ENCODE measurements around the gene LTBP3. TPM values are rescaled to one million over a fixed set of nuclear protein-coding genes. Genes with fewer than 3 reads are reported as not detected.

LTBP3 gene
- total and polyA plus RNA-seq, 9 of the 15 experiments (the other 6 are each of a cell fraction or from before 2014, with no cell fraction given), result 0.06 to 20.5 (median 4.8) TPM

DNA sequence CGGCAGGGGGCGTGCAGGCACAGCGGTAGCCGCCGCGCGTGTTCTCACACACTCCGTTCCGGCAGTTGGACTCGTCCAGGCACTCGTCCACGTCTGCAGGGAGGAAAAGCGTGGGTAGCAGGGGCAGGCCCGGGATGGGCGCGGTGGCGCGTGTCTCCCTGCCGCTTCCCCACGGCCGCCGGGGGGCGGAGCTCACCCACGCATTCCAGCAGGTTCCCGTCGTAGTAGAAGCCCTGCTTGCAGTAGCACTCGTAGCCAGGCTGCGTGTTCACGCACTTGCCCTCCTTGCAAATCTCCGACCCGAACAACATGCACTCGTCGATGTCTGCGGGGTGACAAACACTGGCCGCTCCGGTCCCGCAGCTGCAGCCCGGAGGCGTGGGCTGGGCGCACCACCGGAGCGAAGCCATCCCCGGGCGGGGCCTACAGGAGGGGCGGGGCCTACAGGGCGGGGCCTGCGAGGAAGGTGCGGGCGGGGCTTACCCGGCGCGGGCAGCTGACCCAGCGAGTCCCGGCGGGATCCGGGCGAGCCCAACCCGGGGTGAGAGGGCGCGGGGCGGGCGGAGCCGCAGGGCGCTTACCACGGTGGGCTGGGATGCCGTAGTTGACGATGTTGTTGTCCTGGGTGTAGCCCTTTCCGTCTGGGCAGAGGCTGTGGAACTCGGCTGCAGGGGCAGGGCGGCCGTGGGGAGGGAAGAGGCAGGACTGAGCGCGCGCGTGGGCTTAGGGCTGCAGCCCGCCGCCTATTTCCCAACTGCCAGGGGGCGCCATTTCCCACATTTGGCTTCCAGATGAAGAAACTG is 17.7 kb downstream of the LTBP3 start (continued):
- TF ChIP-seq, protein P1, sequence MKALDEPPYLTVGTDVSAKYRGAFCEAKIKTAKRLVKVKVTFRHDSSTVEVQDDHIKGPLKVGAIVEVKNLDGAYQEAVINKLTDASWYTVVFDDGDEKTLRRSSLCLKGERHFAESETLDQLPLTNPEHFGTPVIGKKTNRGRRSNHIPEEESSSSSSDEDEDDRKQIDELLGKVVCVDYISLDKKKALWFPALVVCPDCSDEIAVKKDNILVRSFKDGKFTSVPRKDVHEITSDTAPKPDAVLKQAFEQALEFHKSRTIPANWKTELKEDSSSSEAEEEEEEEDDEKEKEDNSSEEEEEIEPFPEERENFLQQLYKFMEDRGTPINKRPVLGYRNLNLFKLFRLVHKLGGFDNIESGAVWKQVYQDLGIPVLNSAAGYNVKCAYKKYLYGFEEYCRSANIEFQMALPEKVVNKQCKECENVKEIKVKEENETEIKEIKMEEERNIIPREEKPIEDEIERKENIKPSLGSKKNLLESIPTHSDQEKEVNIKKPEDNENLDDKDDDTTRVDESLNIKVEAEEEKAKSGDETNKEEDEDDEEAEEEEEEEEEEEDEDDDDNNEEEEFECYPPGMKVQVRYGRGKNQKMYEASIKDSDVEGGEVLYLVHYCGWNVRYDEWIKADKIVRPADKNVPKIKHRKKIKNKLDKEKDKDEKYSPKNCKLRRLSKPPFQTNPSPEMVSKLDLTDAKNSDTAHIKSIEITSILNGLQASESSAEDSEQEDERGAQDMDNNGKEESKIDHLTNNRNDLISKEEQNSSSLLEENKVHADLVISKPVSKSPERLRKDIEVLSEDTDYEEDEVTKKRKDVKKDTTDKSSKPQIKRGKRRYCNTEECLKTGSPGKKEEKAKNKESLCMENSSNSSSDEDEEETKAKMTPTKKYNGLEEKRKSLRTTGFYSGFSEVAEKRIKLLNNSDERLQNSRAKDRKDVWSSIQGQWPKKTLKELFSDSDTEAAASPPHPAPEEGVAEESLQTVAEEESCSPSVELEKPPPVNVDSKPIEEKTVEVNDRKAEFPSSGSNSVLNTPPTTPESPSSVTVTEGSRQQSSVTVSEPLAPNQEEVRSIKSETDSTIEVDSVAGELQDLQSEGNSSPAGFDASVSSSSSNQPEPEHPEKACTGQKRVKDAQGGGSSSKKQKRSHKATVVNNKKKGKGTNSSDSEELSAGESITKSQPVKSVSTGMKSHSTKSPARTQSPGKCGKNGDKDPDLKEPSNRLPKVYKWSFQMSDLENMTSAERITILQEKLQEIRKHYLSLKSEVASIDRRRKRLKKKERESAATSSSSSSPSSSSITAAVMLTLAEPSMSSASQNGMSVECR (CRISPR knock-in tag; IDR thresholded peaks at IDR 0.05), result peak; percentile 95
- TF ChIP-seq ESRRA (IDR thresholded peaks at IDR 0.05; ENCODE audit: borderline replicate concordance, low read depth) (peak; percentile 38; the same call in 1 of the 2 replicates), SIN3A (IDR thresholded peaks at IDR 0.05; ENCODE audit: borderline replicate concordance in 2 of 2, control insufficient read depth in 1 of 2, low read depth in 2 of 2, low read length in 2 of 2) (peak; percentile 63; a peak in 3 of 4 replicates), CHD4 (IDR thresholded peaks at IDR 0.05; ENCODE audit: insufficient read depth, insufficient replicate concordance, low read depth, low read length, poor library complexity, severe bottlenecking) (no peak), ZBED1 (IDR thresholded peaks at IDR 0.05) (0 out of 2 replicates have a peak, but pooled peaks have one; percentile 26), PCBP1 (IDR thresholded peaks at IDR 0.05; ENCODE audit: low read depth, low read length, poor library complexity, severe bottlenecking) (peak; percentile 58), RBM15 (IDR thresholded peaks at IDR 0.05; ENCODE audit: insufficient read depth, low read length) (0 out of 2 replicates have a peak, but pooled peaks have one; percentile 11), XRCC5 (IDR thresholded peaks at IDR 0.05; ENCODE audit: low read depth, low read length) (peak; percentile 44; the same call in 1 of the 2 replicates), PHF20 (IDR thresholded peaks at IDR 0.05; ENCODE audit: partially characterized antibody) (no peak), RAD21 (CRISPR knock-in tag; conservative IDR thresholded peaks at IDR 0.05 in 1 of 2, IDR thresholded peaks at IDR 0.05 in 1 of 2) (peak; percentile 92 to 96), POLR2AphosphoS2 (IDR thresholded peaks at IDR 0.05; ENCODE audit: low read length) (peak; percentile 85; the same call in 1 of the 2 replicates), NCOA6 (IDR thresholded peaks at IDR 0.05) (no peak), NR2C1 (IDR thresholded peaks at IDR 0.05) (peak; percentile 74), NR2C1 (tag; IDR thresholded peaks at IDR 0.05) (peak; percentile 85), ELF1 (tag; IDR thresholded peaks at IDR 0.05) (peak; percentile 78; the same call in 1 of the 2 replicates)
- TF ChIP-seq, protein P2, sequence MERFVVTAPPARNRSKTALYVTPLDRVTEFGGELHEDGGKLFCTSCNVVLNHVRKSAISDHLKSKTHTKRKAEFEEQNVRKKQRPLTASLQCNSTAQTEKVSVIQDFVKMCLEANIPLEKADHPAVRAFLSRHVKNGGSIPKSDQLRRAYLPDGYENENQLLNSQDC (CRISPR knock-in tag; IDR thresholded peaks at IDR 0.05), result no peak
- TF ChIP-seq, protein P3, sequence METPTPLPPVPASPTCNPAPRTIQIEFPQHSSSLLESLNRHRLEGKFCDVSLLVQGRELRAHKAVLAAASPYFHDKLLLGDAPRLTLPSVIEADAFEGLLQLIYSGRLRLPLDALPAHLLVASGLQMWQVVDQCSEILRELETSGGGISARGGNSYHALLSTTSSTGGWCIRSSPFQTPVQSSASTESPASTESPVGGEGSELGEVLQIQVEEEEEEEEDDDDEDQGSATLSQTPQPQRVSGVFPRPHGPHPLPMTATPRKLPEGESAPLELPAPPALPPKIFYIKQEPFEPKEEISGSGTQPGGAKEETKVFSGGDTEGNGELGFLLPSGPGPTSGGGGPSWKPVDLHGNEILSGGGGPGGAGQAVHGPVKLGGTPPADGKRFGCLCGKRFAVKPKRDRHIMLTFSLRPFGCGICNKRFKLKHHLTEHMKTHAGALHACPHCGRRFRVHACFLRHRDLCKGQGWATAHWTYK (CRISPR knock-in tag; IDR thresholded peaks at IDR 0.05), result peak; percentile 66; the same call in 1 of the 2 replicates
- TF ChIP-seq, protein P4, sequence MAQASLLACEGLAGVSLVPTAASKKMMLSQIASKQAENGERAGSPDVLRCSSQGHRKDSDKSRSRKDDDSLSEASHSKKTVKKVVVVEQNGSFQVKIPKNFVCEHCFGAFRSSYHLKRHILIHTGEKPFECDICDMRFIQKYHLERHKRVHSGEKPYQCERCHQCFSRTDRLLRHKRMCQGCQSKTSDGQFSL (CRISPR knock-in tag; IDR thresholded peaks at IDR 0.05), result no peak
- TF ChIP-seq, protein P4 (tag; IDR thresholded peaks at IDR 0.05), result no peak
